ENCODE results near the gene PANK4. TPM values are rescaled to one million over a fixed set of nuclear protein-coding genes. Genes with fewer than 3 reads are reported as not detected.
A peak's percentile ranks its signal among the peaks of the same experiment; 100 is the strongest.

Gene PANK4
- total RNA-seq, 1 experiment from 2014 or later: 6.5 TPM

DNA sequence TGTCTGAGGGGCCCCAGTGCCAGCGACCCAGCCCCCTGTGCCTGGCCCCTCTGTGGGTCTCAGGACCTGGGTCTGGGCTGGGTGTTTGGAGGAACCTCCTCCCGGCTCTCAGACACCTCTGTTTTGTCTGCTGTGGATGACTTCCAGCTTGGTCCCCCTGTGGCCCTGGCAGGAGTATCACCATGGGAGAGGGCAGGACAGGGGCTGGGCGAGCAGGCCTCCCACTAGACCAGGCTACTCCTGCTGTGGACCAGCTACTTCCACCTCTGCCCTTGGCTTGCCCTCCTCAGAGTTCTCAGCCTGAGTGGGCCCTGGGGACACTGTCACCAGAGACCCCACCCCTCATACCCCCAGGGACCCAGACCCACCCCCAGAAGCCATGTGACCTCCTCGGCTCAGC lies 28.5 kb downstream of the PANK4 start:
- DNase-seq (ENCODE audit: low spot score): no peak

DNA sequence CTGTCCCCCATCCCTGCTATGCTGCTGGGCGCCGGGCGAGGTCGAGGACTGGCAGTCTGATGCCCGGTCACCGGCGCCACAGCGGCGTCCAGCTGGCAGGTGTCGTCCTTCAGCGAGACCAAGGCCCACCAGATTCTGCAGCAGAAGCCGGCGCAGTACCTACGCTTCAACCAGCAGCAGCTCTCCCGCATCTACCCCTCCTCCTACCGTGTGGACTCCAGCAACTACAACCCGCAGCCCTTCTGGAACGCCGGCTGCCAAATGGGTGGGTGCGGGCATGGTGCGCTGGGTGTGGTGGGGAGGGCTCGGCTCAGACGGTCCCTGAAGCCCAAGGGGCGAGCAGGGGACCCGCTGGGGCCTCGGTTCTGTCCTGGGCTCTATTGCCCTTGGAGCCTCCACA lies 29.6 kb downstream of the PANK4 start:
- DNase-seq (ENCODE audit: low spot score): no peak

GRCh38 chr1:2496087-2496622 lies 30.2 kb downstream of the PANK4 start:
- no peak for DNase-seq (ENCODE audit: low spot score)

DNA sequence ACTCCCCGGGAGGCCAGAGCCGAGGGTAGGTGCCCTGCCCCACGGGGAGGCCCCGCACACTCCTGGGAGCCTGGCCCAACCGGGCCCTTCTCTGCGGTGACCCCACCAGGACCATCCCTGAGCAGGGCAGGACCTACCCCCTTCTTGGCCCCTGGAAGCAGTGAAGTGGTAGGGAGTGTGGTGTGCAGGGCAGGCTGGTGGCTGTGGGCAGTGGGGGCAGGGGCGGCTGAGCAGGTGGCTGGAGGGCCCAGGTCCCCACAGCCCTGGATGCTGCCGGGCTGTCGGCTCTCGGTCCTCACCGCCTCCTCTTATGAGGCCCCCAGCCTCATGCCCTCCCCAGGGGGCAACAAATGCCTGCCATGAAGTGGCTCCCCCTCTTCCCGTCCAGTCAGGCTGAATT lies 30.9 kb downstream of the PANK4 start:
- DNase-seq (ENCODE audit: low spot score): no peak

DNA sequence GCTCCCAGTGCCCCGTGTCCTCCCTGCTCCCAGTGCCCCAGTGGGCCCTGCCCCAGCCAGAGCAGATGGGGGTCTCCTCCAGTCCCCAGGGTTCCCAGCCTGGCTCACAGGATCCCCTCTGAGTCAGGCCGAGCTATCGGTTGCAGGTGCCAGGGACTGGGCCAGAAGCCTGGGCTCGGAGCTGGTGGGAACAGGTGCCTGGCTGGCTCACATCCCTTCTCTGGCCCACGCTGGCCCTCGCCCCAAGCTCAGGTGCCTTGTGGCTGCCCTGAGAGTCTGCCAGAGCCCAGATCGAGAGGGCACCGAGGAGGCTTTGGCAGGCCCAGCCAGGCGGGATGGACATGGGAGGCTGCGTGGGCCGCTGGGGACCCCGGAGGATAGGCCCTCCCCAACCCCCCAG lies 31.4 kb downstream of the PANK4 start:
- no peak for DNase-seq (ENCODE audit: low spot score)

GRCh38 chr1:2494323-2494693 lies 32.1 kb downstream of the PANK4 start:
- DNase-seq (ENCODE audit: low spot score): peak; percentile 59

DNA sequence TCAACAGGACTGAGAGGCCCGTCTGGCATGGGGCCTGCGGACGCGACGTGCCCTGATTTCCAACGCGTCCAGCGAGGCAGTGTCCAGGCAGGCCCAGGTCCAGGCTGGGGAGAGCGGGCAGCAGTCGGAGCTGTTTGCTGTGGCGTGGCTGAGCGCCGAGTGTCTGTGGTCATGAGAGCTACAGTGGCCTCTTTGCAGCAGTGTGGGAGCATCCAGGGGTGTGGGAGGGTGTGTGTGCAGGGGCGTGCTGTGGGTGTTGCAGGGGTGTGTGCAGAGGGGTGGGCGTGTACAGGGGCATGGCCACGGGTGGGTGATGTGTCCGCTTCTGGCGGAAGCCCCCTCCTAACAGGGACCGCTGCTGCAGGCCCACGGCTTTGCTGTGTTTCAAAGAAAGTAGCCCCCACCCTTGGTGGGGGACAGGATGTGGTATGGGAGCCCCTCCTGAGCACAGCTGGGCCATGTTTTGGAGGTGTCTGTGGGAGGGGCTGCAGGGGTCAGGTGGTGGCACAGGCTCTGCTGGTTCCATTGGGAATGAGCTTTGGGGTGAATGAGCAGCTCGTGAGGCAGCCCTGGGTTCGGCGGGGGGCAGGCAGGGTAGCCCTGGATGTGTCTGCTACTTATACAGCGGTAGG lies 32.6 kb downstream of the PANK4 start:
- no peak for DNase-seq (ENCODE audit: low spot score)

- DNase-seq (ENCODE audit: low spot score): no peak
These were observed 33.2 kb downstream of the PANK4 start for GRCh38 chr1:2493218-2493617.

- no peak for DNase-seq (ENCODE audit: low spot score)
These were observed 34.3 kb downstream of the PANK4 start for GRCh38 chr1:2492091-2492490.

DNA sequence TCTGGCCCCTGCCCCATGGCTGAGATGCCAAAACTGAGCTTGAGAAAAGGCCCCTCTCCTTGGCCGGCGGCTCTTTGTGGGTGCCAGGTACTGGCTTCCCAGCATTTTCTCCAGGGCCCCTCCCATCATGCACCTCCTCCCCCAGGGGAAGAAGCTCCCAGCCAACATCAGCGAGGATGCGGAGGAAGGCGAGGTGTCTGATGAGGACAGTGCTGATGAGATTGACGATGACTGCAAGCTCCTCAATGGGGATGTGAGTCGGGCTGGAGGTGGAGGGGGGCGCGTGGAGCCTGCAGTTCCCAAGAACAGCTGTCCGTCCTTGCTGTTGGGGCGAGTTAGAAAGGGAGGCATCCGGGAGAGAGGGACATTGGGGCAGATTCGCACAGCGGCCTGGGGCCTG lies 36.8 kb downstream of the PANK4 start:
- no peak for DNase-seq (ENCODE audit: low spot score)

DNA sequence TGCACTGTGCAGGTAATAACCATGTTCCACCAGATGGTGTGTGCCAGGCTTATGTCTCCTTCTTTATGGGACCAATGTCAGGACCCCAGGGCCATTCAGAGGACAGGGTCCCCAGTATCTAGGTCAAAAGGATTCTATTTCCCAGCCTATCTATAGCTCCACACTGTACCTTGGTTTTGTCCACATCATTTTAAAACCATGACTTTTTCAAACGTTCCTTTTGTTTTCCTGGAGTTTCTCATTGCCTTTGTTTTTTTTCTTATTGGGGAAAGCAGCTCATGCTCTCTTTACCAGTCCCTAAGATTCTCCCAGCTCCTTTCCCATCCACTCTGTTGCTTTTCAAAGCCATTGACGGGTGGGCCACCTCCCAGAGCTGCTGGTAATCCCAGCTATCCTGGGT lies 37.7 kb downstream of the PANK4 start:
- no peak for DNase-seq (ENCODE audit: low spot score)

DNA sequence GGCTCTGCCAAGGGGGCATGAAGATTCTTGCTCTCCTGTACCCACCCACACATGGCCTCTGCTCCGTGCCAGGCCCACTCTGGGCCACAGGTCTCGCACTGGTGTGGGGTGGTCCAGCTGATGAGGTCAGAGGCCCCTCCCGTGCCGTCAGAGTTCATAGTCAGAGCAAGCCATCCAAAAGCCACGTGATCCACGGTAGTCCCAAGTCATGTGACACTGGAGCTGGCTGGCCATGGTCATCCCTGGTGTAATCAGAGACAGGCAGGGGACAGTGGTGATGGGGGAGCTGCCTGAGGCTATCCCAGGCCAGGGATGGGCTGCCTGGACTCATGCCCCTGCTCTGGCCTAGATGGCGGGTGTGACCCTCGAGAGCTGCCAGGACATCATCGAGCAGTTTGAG lies 39.8 kb downstream of the PANK4 start:
- no peak for DNase-seq (ENCODE audit: low spot score)

GRCh38 chr1:2486041-2486440 lies 40.4 kb downstream of the PANK4 start:
- no peak for DNase-seq (ENCODE audit: low spot score)

DNA sequence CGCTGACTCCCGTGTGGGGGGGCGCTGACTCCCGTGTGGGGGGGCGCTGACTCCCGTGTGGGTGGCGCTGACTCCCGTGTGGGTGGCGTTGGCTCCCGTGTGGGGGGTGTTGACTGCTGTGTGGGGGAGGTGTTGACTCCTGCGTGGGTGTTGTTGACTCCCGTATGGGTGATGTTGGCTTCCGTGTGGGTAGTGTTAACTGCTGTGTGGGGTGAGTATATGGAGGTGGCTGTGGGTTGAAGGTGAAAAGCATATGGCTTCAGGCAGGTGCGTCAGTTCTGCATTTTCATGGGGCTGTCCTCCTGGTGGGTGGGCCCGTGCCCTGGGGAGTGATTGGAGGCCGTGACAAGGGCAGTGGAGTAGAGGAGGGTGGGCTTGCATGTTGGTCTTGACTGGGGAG lies 42.4 kb downstream of the PANK4 start:
- no peak for DNase-seq (ENCODE audit: low spot score)

DNA sequence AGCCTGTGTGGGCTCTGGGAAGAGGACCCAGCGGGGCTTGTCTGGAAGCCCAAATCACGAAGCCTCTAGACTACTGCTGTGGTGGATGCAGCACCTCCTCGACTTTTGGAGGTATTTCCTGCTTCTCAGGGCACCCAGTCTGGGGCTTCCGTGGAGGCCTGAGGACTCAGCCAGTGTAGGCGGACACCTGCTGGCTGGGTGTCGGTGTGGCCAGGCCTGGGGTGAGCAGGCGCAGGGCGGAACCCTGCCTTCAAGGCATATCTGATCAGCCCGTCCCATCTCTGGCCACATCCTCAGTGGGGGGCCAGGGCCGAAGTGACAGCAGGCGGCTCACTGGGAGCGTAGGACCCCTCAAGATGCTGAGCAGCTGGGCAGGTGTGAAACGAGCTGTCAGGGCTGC lies 43.4 kb downstream of the PANK4 start:
- DNase-seq (ENCODE audit: low spot score): no peak

- DNase-seq (ENCODE audit: low spot score): no peak
These were observed 43.8 kb downstream of the PANK4 start for GRCh38 chr1:2482588-2482987.

DNA sequence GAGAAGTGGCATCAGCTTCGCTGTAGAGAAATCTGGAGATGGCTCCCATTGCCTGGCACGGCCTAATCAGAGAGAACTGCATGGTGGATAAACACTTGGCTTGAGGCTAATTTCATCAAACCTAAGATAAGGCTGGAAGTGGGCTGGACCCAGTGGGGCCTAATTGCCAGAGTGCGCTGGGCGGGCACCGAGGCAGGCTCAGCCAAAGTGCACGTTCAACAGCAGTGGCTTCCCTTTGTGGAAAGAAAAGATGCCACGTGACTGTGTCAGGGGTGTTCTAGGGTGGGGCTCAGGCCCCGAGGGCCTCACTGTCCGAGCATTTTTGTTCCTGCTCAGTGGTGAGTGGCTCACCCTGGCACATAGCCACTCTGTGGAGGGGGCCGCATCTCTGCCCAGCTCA lies 44.5 kb downstream of the PANK4 start:
- no peak for DNase-seq (ENCODE audit: low spot score)

DNA sequence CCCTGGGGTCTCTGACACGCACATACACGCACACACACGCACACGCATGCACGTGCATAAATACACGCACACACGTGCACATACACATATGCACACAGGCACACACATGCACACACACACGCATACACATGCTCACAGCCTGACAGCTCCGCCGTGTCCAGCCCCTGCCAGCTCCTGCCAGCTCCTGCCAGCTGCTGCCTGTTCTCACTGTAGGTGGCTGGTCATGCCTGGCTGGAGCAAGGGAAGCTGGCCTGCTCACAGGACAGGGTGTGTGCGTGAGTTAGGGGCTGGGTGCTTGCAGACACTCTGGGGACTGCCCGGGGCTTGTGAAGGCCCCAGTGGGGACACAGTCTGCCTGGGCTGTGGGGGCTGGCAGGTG lies 45.4 kb downstream of the PANK4 start:
- no peak for DNase-seq (ENCODE audit: low spot score)

DNA sequence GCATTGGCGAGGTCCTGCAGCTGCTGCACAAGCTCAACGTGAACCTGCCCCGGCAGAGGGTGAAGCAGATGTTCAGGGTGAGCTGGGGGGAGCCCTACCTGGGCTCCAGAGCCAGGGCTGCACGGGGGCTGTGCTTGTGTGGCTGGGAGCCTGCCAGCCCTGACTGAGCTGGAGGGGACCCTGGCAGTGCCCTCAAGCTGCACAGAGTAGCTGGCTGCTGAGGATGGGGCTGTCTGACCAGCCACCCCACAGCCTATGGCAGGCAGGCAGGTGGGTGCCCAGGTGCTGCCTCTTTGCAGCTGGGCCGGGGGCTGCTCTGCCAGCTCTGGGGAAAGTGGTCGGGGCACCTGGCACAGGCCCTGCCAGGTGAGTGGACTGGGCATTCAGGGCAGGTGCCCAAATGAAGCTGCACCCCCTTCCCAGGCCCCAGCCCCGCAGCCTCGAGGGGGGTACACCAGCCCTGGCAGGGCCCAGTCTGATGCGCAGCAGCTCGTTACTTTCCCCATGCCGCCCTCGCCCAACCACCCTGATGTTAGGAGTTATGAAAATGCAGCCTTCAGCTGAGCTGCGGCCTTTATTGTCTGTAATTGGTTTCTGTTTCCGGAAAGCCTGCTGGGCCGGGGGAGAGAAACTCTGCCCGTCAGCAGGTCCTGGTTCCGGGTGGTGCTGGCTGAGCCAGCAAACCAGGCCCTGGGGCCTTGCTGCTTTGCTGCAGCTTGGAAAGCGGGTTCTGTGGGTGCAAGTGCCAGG lies 46.0 kb downstream of the PANK4 start:
- no peak for DNase-seq (ENCODE audit: low spot score)

DNA sequence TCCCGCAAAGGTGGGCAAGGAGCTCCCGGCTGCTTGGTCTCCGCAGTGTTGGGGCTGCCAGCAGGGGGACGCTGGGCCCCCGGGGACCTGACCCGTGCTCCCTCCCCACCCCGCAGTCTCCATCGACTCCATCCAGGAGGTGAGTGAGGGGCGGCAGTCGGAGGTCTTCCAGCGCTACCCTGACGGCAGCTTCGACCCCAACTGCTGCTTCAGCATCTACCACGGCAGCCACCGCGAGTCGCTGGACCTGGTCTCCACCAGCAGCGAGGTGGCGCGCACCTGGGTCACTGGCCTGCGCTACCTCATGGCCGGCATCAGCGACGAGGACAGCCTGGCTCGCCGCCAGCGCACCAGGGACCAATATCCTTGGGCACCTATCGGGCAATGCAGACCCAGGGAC lies 46.8 kb downstream of the PANK4 start:
- DNase-seq (ENCODE audit: low spot score): no peak

DNA sequence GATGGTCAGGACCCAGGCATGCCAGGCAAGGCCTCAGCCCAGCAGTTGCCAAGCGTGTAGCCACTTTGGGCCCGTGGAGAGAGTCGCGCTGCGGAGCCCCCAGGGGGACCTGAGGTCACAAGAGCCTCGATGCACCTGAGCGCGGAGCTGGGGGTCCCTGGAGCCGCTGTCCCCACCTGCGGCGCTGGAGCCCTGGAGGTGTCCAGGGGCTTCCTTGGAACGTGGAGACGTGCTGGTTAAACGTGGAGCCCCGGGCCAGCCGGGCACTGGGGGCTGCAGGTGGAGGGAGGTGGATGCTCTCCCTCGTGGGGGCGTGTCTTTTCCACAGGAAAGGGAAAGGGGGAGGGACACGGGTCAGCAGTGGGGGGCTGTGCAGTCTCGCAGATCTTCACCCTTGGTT lies 47.2 kb downstream of the PANK4 start:
- DNase-seq (ENCODE audit: low spot score): no peak

DNA sequence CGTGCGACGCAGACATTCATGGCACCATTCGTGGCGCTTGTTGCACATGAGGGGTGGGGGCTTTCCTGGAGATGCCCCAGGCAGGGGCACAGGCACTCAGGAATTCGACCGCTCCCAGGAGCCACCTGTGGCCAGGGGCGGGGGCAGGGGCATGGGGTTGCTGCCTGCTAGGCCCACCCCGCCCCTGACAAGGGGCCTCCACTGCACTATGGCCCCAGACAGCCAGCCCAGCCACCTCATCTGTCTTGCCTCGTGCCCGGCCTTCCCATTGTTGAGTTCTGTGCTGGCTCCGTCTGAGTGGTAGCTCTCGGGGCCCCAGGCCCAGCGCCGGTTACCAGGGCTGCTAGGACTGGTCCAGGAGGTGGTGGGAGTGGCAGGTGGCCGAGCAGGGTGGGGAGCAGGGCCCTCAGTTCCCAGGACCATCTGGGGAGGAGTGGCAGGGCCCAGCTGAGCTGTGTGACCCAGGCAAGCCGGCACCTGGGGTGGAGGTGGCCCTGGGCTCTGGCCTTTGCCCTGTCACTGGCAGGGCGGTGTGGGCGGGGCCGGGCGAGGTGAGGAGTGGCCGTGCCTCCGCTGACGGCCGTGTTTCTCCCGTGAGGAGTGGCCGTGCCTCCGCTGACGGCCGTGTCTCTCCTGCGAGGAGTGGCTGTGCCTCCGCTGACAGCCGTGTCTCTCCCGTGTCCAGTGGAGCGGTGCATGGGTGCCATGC lies 48.5 kb downstream of the PANK4 start:
- DNase-seq (ENCODE audit: low spot score): no peak

DNA sequence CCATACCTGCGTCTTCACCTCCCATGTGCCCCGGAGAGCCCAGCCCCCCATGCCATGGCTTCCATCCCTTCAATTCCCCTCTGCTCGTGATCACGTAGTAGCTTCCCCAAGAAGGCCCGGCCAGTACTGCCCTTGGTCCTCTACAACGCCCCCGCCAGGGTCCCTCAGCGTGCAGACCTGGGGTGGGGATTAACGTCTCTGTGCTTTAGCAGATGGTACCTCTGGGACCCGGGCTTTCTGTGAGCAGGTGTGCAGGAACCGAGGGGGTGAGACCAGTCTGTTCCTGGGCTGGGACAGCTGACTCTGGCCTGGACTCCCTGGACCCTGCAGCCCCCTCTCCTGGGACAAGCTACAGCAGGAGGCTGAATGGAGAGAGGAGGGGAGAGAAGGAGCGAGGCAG lies 49.1 kb downstream of the PANK4 start:
- DNase-seq (ENCODE audit: low spot score): no peak
